GM21723 (cell line): ENCODE results near the gene NRARP.
"Not testable (repeated sequence)": the region's sequence is repeated elsewhere in the genome, so short reads cannot be mapped to it uniquely, and the experiment has no call there.

Experiments used
- ATAC-seq: cut with Tn5 transposase; IDR thresholded peaks from one replicate; pipeline ENCODE4 v1.9.1; 2021; ENCODE audit warnings: mild to moderate bottlenecking, moderate library complexity; ENCODE audit not compliant: unreplicated experiment

The NRARP gene

GRCh38 chr9:137265496-137266161, 36.4 kb downstream of the NRARP start:
- no peak for ATAC-seq

GRCh38 chr9:137264067-137264466, 38.0 kb downstream of the NRARP start:
- no peak for ATAC-seq

GRCh38 chr9:137263506-137263905, 38.6 kb downstream of the NRARP start:
- no peak for ATAC-seq

- ATAC-seq = no peak
These were observed 39.2 kb downstream of the NRARP start for GRCh38 chr9:137262909-137263285.

GRCh38 chr9:137262173-137262908, 39.7 kb downstream of the NRARP start:
- ATAC-seq = not testable (repeated sequence)

- ATAC-seq = no peak
These were observed 45.2 kb downstream of the NRARP start for GRCh38 chr9:137256856-137257255.

GRCh38 chr9:137256362-137256761, 45.7 kb downstream of the NRARP start:
- no peak for ATAC-seq

GRCh38 chr9:137255448-137256114, 46.5 kb downstream of the NRARP start:
- peak; percentile 27 for ATAC-seq

- peak; percentile 62 for ATAC-seq
These were observed 47.2 kb downstream of the NRARP start, which contains the start of gene NELFB for GRCh38 chr9:137254624-137255447. Gene NELFB, plus strand, starts transcription at chr9:137255327.

GRCh38 chr9:137253717-137254623, 48.1 kb downstream of the NRARP start:
- no peak for ATAC-seq

- no peak for ATAC-seq
These were observed 49.2 kb downstream of the NRARP start for GRCh38 chr9:137252555-137253506.

- no peak for ATAC-seq
These were observed 50.4 kb downstream of the NRARP start for GRCh38 chr9:137251490-137252268.

- ATAC-seq = no peak
These were observed 50.9 kb downstream of the NRARP start, which contains the start of gene STPG3 for GRCh38 chr9:137251194-137251461. Gene STPG3, plus strand, starts transcription at chr9:137251286. Its CDS starts 1 bp downstream, at chr9:137251287.

GRCh38 chr9:137250329-137251193, 51.5 kb downstream of the NRARP start:
- no peak for ATAC-seq
